Ishikawa (cell line): ENCODE data around the gene RNASE8.

Experiments used
- EP300 ChIP-seq: IDR thresholded peaks from 2 replicates; pipeline ENCODE4 v1.6.1; 2012; ENCODE audit warnings: borderline replicate concordance
- FOXM1 ChIP-seq: IDR thresholded peaks from 2 replicates; pipeline ENCODE4 v1.6.1; 2012; ENCODE audit warnings: low read depth, borderline replicate concordance
- RAD21 ChIP-seq: IDR thresholded peaks from 2 replicates; pipeline ENCODE4 v1.6.1; 2012; ENCODE audit warnings: low read depth
- TEAD4 ChIP-seq: IDR thresholded peaks from 2 replicates; pipeline ENCODE4 v1.6.1; 2012
- YY1 ChIP-seq: IDR thresholded peaks from 2 replicates; pipeline ENCODE4 v1.6.1; 2012; ENCODE audit warnings: low read depth
- TF ChIP-seq, protein P1 (sequence below): IDR thresholded peaks from 2 replicates; pipeline ENCODE4 v1.6.1; 2012

- no peak for TF ChIP-seq YY1
- no peak for TF ChIP-seq RAD21
- TF ChIP-seq TEAD4 = no peak
- TF ChIP-seq, protein P1, sequence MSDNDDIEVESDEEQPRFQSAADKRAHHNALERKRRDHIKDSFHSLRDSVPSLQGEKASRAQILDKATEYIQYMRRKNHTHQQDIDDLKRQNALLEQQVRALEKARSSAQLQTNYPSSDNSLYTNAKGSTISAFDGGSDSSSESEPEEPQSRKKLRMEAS = no peak
- no peak for TF ChIP-seq EP300
- no peak for TF ChIP-seq FOXM1
Observed at GRCh38 chr14:21030531-21030930, 27.1 kb upstream of the RNASE8 start.
